GM18508 (cell line): ENCODE data around the gene KANK3.
A peak's percentile ranks its signal among the peaks of the same experiment; 100 is the strongest.
"Not testable (repeated sequence)": the region's sequence is repeated elsewhere in the genome, so short reads cannot be mapped to it uniquely, and the experiment has no call there.

Source experiments
- ATAC-seq: cut with Tn5 transposase; IDR thresholded peaks from one replicate; pipeline ENCODE4 v1.9.1; 2021; ENCODE audit warnings: moderate number of reproducible peaks; ENCODE audit not compliant: insufficient read depth, unreplicated experiment

KANK3 gene

DNA sequence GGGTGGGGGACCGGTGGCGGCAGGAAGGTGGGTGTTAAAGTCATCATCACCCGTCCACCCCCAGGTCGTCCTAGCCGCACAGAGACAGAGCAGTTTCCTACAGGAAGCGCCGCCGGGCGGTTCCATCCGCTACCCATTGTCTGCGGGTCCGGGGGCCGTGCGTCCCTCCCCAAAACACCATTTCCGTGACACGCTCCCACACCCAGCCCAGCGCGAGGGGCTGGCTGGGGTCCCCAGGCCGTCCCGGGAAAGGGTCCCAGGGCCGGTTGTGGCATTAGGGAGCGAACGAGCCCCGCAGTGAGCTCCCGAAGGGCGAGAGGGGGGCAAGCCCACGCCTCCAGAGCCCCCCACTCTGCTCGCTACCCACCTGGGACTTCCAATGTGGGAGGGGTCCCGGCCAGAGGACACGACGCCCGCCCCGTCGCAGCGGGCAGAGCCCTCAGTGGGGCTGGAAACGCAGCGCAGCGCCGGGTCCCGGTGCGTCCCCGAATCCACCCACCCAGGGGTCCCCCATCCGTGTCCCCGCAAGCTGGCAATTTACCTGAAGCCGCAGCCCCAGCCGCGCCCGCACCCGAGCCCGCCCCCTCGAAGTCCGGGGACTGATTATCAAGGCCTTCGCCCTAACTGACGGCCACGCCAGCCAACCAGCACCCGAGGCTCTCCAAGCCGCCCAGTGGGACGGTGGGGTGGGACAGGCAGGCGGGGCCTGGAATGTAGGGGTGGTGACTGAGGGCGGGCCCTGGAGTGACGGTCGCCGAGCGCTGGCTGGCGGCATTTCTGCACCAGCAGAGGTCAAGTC is at the start of gene KANK3:
Gene KANK3, minus strand, starts transcription at position 579 of the 799 bp plus-strand sequence. CDS start 5,434 bp downstream, outside the sequence.
- no peak for ATAC-seq

DNA sequence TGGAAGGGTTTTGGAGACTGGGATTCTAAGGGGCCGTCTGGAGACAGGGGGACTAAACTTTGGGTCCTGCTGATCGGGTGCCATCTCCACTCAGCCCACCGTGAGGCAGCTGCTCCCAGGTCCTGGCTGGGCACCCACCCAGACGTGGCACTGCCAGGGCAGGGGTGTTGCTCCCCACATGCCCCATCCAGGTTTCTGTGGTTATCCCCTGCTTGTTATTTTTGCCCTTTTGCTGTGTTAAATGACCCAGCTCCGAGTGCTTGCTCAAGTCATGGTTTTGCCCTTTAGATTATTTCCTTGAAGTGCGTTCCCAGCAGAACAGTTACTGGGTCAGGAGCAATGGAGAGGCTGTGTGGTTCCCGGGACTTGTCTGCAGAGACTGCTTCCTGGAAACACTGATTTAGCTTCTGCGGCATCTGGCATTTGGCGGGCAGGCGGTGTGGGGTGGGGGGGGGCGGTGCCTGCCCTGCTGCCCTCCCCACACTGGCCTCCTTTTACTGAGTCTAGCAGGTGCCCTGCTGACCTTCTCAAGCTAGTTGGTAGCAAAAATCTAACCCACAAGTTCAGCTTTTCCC is 49.0 kb upstream of the KANK3 start:
- ATAC-seq = no peak

DNA sequence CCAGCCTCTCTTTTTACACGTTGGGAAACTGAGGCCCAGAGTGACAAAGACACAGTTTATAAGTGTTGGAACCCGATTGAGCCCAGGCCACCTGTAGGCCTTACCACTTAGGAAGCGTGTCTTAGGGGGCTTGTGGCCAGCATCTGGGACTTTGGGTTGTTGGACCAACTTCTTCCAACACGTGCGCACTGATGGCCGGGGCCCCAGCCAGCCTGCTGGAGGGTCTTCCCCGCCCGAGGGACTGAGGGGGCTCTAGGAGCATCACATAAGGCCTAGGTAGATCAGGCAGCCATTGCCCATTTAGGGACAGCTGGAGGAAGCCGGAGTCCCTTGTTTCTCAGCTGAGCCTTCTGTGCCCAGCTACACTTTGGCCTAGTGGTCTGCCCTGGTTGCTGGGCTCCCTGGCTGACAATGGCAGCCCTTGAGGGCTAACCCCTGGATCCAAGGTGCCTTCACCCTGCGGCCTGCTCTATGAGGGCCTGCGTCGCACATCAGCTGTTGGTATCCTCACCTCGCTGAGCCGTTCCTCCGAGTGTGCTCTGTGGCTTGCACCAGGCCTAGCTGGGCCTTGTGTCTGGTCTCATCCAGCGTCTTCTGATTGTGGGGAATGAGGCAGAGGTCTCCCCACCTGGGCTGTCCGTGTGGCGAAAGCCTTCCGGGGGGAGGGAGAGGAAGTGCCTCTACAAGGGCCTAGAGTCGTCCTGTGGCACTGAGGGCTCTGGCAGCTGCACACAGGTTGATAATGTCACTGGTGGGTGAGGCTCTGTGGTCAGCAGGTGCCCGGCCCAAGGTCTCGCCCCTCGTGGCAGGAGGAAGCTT is 48.3 kb upstream of the KANK3 start:
- ATAC-seq = no peak

DNA sequence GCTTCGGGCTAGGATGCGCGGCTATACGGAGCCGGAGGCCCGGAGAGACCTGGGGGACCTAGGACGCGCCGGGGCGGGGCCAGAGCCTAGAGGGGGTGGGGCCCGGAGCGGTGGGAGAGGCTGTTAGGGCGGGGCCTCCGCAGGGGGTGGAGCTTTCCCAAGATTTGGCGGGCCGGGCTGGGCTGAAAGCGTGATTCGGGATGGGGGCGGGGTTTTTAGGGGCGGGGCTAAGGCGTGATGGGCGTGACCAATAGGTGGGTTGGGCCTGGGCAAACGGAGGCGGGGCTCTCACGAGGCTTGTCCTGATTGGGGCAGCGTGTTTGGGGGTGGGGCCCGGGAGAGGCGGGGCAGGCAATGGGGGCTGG is 47.5 kb upstream of the KANK3 start:
- no peak for ATAC-seq

DNA sequence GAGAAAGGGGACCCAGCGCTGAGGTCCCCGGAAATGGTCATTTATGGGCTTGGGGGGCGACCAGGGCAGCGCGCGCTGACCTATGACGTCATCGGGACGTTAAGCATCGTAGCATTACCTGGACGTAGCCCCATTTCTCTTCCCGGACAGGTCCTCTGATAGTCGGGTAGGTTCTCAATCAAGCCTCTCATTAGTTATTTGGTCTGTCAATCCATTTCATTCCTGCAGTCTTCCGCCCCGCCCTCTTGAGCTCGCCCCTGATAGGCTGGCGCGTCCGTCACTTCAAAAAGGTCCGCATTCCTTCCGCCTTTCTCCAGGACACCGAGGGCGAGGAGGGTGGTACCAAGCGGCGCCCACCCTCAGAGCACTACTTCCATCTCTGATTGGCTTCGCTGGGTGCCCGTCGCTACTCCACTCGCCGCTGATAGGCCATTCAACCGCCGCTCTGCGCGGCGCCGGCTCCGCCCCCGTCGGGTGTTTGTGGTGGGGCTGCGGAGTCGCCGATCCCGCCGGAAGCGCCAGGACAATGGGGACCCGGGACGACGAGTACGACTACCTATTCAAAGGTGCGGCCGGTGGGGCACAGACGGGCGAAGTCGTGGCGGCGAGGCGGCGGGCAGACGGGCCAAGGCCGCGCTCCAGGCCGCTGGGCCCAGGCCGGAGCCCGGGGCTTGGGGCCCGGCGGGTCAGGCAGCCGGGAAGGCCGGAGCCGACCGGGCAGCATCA is 47.0 kb upstream of the KANK3 start, which contains the start of gene RAB11B:
Gene RAB11B, plus strand, starts transcription at position 470 of the 726 bp plus-strand sequence. Its CDS starts 57 bp downstream, at position 527.
- peak; percentile 88 for ATAC-seq

DNA sequence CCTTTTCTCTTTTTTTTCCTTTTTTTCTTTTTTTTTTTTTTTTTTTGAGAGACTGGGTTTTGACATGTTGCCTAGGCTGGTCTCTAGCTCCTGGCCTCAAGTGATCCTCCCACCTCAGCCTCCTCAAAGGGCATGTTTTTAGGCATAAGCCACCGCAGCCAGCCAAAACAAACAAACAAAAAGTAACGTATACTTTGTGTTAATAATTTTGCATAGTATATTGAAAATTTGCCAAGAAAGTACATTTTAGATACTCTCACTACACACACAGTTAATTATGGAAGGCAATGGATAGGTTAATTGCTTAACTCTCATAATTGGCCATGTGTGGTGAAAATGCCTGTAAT is 45.5 kb upstream of the KANK3 start:
- no peak for ATAC-seq

DNA sequence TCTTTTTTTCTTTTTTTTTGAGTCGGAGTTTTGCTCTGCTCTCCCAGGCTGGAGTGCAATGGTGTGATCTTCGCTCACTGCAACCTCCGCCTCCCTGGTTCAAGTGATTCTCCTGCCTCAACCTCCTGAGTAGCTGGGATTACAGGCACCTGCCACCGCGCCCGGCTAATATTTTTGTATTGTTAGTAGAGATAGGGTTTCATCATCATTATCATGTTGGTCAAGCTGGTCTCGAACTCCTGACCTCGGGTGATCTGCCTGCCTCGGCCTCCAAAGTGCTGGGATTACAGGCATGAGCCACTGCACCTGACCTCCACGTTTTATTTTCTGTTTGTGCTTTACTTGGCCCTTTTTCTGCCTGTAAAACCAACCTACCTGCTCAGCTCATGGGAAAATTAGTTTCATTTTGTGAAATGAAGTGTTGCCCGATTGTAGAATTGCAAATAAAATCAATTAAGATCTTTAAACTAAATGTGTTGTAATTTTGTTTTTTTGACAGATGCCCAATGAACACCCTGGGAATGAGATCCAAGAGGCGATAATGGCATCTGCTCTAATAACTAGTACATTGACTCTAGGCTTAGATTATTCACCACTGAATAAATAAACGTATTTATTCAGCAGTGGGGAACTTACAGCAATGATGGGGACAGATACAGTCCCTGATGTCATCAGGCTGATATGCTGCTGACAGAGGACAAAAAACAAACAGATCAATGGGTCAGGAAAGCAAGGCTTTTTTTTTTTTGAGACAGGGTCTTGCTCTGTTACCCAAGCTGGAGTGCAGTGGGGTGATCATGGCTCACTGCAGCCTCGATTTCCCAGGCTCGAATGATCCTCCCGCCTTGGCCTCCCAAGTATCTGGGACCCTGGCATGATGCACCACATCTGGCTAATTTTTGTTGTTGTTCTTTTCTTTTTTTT is 44.9 kb upstream of the KANK3 start:
- no peak for ATAC-seq

DNA sequence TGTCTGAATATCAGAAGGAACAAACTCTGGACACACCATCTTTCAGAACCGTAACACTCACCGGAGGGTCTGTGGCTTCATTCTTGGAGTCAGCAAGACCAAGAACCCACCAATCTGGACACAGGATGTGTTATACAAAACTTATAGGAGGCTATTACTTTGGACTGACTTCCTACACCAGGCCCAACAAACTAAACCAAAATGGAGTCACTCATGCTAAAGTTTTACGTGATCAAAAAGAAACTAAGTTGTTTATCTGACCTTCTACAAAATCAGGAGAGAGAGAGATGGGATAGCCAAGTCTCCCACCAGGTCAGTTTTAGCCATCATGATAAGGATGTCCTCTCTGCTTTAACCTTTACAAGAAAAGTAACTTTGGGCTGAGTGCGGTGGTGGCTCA is 43.9 kb upstream of the KANK3 start:
- ATAC-seq = no peak

DNA sequence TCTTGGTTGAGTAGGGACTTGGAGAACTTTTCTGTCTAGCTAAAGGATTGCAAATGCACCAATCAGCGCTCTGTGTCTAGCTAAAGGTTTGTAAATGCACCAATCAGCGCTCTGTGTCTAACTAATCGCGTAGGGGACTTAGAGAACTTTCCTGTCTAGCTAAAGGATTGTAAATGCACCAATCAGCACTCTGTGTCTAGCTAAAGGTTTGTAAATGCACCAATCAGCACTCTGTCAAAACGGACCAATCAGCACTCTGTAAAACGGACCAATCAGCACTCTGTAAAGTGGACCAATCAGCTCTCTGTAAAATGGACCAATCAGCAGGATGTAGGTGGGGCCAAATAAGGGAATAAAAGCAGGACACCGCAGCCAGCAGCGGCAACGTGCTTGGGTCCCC is 43.4 kb upstream of the KANK3 start:
- not testable (repeated sequence) for ATAC-seq

DNA sequence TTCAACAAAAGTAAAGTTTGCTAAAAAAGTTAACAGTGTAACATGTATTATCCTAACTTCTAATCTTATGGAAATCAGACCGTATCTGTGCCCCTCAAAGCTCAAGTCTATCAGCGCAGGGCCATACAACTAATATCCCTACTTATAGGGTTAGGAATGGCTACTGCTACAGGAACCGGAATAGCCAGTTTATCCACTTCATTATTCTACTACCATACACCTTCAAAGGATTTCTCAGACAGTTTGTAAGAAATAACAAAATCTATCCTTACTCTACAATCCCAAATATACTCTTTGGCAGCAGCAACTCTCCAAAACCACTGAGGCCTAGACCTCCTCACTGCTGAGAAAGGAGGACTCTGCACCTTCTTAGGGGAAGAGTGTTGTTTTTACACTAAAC is 42.5 kb upstream of the KANK3 start:
- not testable (repeated sequence) for ATAC-seq

DNA sequence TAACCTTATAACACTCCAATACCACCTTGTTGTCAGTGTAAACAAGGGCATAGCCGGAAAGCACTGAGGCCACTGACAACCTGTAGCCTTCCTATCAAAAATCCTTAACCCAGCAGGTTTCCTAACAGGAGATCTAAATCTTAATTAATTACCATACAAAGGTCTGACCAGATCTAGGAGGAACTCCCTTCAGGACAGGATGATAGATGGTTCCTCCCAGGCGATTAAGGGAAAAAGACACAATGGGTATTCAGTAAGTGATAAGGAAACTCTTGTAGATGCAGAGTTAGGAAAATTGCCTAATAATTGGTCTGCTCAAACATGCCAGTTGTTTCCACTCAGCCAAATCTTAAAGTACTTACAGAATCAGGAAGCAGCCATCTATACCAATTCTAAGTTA is 42.0 kb upstream of the KANK3 start:
- not testable (repeated sequence) for ATAC-seq

DNA sequence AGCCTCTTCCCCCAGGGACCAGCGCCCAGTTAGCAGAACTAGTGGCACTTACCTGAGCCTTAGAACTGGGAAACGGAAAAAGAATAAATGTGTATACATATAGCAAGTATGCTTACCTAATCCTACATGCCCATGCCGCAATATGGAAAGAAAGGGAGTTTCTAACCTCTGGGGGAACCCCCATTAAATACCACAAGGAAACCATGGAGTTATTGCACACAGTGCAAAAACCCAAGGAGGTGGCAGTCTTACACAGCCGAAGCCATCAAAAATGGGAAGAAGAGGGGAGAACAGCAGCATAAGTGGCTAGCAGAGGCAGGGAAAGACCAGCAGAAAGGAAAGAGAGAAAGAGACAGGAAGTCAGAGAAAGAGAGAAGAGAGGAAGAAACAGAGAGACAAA is 41.5 kb upstream of the KANK3 start:
- ATAC-seq = not testable (repeated sequence)

DNA sequence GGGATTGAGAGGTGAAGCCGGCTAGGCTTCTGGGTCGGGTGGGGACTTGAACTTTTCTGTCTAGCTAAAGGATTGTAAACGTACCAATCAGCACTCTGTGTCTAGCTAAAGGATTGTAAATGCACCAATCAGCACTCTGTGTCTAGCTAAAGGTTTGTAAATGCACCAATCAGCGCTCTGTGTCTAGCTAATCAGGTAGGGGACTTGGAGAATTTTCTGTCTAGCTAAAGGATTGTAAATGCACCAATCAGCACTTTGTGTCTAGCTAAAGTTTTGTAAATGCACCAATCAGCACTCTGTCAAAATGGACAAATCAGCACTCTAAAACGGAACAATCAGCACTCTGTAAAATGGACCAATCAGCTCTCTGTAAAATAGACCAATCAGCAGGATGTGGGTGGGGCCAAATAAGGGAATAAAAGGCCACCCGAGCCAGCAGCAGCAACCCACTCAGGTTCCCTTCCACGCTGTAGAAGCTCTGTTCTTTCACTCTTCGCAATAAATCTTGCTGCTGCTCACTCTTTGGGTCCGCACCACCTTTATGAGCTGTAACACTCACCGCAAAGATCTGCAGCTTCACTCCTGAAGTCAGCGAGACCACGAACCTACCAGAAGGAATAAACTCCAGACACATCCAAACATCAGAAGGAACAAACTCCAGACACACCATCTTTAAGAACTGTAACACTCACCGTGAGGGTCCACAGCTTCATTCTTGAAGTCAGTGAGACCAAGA is 36.3 kb upstream of the KANK3 start:
- ATAC-seq = not testable (repeated sequence)

DNA sequence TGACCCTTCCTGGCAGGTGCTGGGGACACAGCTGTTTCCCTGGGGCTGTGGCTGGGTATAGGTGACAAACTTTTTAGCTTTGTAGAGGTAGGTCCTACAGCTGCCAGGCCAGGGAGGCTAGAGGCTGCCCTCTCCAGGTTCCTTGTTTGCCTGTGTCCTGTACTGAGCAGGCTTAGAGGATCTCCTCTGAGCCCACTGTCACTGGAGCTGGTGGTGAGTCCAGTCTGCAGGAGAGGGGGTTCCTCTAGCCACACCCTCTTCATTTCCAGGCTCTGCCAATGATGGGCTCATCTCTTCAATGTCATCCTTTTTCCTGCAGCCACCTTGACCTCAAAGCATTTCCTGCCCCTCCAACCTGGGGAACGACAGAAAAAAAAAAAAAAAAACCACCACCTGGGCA is 34.5 kb upstream of the KANK3 start:
- no peak for ATAC-seq

DNA sequence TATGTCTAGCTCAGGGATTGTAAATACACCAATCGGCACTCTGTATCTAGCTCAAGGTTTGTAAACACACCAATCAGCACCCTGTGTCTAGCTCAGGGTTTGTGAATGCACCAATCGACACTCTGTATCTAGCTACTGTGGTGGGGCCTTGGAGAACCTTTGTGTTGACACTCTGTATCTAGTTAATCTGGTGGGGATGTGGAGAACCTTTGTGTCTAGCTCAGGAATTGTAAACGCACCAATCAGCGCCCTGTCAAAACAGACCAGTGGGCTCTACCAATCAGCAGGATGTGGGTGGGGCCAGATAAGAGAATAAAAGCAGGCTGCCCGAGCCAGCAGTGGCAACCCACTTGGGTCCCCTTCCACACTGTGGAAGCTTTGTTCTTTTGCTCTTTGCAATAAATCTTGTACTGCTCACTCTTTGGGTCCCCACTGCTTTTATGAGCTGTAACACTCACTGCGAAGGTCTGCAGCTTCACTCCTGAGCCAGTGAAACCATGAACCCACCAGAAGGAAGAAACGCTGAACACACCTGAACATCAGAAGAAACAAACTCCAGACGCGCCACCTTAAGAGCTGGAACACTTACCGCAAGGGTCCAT is 33.4 kb upstream of the KANK3 start:
- ATAC-seq = not testable (repeated sequence)

DNA sequence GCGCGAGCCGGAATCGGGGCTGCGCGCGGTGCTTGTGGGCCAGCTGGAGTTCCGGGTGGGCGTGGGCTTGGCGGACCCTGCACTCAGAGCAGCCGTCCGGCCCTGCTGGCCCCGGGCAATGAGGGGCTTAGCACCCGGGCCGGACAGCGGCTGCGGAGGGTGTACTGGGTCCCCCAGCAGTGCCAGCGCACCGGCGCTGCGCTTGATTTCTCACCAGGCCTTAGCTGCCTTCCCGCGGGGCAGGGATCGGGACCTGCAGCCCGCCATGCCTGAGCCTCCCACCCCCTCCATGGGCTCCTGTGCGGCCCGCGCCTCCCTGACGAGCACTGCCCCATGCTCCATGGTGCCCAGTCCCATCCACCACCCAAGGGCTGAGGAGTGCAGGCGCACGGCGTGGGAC is 32.7 kb upstream of the KANK3 start:
- ATAC-seq = not testable (repeated sequence)

DNA sequence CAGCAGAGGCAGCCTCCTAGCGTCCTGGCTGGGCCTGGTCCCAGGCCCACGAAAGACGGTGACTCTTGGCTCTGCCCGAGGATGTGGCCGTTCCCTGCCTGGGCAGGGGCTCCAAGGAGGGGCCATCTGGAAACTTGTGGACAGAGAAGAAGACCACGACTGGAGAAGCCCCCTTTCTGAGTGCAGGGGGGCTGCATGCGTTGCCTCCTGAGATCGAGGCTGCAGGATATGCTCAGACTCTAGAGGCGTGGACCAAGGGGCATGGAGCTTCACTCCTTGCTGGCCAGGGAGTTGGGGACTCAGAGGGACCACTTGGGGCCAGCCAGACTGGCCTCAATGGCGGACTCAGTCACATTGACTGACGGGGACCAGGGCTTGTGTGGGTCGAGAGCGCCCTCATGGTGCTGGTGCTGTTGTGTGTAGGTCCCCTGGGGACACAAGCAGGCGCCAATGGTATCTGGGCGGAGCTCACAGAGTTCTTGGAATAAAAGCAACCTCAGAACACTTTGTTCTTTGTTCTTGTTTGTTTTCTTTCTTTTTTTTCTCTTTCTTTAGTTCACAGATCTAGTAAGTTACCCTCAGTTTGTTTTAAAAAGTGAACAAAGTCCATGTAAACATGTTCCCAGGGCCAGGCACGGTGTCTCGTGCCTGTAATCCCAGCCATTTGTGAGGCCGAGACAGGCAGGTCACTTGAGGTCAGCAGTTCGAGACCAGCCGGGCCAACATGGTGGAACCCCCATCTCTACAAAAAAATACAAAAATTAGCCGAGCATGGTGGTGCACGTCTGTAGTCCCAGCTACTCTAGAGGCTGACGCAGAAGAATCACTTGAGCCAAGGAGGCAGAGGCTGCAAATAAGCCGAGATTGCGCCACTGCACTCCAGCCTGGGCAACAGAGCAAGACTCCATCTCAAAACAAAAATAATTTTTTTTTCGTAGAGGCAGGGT is 31.1 kb upstream of the KANK3 start:
- no peak for ATAC-seq
